ENCODE measurements around the gene SCFD2. TPM values are rescaled to one million over a fixed set of nuclear protein-coding genes. Genes with fewer than 3 reads are reported as not detected.
A peak's percentile ranks its signal among the peaks of the same experiment; 100 is the strongest.
"Not testable (repeated sequence)": the region's sequence is repeated elsewhere in the genome, so short reads cannot be mapped to it uniquely, and the experiment has no call there.

SCFD2 gene
- 20.6 and 21.7 TPM in 2 replicates for total RNA-seq
- 16.6 TPM for polyA plus RNA-seq (2012)

GRCh38 chr4:53365486-53366300 lies at the start of gene SCFD2:
Gene SCFD2 (minus strand): TSS chr4:53366061.
- peak; percentile 99 for DNase-seq (ENCODE audit: low read depth)

DNA sequence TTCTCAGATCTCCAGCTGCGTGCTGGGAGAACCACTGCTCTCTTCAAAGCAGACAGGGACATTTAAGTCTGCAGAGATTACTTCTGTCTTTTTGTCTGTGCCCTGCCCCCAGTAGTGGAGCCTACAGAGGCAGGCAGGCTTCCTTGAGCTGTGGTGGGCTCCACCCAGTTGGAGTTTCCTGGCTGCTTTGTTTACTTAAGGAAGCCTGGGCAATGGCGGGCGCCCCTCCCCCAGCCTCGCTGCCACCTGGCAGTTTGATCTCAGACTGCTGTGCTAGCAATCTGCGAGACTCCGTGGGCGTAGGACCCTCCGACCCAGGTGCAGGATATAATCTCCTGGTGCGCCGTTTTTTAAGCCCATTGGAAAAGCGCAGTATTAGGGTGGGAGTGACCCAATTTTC lies 43.6 kb upstream of the SCFD2 start:
- DNase-seq (ENCODE audit: low read depth), result not testable (repeated sequence)

DNA sequence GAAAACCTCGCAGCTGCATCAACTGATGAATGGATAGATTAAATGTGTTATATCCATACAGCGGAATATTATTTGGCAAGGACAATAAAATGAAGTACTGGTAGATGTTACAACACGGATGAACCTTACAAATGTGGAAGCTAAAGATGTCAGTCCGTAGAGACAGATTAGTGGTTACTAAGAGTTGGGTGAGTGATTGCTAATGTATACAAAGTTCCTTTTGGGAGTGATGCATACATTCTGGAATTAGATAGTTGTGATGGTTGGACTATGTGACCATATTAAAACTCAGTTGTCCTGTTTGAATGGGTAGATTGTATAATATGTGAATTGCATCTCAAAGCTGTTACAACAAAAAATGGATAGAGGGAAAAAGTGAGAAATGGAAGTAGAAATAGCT lies 14.4 kb upstream of the SCFD2 start:
- no peak for DNase-seq (ENCODE audit: low read depth)

GRCh38 chr4:53378171-53378482 lies 12.3 kb upstream of the SCFD2 start:
- DNase-seq (ENCODE audit: low read depth), result no peak

DNA sequence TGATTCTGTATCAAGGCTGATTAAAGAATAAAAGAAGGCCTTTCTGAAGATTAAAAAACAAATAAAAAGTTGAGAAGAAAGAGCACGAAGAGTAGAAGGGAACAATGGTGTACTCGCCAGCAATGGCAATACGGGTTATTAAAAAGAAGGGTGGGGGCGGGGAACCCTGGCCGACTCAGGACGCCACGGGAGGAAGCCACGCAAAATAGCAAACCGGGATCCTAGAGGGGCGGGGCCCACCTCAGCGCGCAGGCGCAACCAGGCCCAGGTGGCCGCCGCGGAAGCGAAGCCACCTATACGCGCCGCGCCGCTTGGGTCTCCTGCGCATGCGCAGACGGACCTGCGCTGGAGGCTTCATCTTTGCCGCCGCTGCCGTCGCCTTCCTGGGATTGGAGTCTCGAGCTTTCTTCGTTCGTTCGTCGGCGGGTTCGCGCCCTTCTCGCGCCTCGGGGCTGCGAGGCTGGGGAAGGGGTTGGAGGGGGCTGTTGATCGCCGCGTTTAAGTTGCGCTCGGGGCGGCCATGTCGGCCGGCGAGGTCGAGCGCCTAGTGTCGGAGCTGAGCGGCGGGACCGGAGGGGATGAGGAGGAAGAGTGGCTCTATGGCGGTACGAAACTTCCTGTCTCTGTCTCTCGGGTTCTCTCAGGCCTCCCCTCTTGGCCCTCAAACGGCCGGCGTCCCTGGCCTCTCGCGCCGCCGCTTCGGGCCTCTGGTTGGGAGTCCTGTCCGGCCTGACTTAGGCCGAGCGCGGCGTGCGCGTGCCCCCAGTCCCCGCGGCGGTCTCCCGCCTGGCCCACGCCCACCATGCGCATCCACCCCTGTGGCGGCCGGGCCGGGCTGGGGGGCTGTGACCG lies 11.7 kb upstream of the SCFD2 start, which contains the start of gene FIP1L1:
Gene FIP1L1, plus strand, starts transcription at position 323 of the 852 bp plus-strand sequence. Its CDS starts 198 bp downstream, at position 521.
- peak; percentile 92 for DNase-seq (ENCODE audit: low read depth)

- DNase-seq (ENCODE audit: low read depth), result no peak
These were observed 11.0 kb upstream of the SCFD2 start for GRCh38 chr4:53376900-53377299.

DNA sequence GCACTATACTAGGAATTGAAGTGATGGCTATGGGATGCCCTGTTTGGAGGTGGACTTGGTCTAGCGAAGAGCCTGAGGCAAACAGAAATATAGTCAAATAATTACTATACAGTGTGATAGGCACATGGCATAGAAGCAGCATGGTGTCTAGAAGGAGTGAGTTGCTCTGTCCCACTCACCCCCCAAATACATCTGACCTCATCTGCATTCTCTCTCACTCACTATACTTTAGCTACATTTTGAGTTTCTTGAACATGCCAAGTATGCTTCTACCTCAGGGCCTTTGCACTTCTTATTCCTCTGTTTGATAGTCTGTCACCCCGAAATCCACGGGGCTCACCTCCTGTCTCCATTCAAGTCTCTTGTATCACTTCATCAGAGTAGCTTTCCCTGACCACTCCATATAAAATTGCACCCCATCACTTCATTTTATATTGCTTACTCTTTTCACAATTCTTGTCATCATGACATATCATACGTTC lies 9.0 kb upstream of the SCFD2 start:
- no peak for DNase-seq (ENCODE audit: low read depth)

- DNase-seq (ENCODE audit: low read depth), result no peak
These were observed 6.1 kb upstream of the SCFD2 start for GRCh38 chr4:53371843-53372521.

DNA sequence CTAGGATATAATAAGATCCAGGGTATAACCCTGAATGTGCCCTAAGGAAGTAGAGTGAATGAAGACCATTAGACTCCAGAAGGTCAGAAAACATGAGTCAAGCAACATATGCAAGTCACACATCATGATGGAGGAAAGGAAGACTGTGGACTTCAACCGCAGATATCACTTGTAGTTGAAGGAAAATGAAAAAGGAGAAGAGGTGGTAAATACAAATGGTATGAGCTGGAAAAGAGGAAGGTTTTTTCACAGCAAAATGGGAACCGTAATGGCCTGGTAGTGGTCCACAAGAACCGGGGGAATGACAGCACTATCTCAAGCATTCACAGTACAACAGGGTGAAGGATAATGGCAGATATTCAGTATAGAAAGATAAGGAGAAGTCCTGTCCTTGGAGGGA lies 5.2 kb upstream of the SCFD2 start:
- no peak for DNase-seq (ENCODE audit: low read depth)

DNA sequence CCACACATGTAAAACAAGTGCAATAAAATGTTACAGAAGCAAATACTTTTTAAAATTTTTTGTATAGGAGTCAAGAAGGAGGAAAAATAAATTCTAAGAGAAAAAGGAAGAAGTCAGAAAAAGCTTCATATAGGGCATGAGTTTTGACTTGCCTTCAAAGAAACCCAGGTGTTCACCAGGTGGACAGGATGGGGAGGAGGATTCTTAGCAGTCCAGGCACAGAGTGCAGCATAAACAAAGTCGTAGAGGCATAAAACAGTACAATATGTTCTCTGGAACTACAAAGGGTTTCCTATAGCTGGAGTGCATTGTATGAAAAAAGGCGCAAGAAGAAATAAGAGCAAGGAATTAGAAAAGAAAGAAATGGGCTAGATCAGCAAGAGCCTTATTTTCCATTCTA lies 1.9 kb upstream of the SCFD2 start:
- DNase-seq (ENCODE audit: low read depth), result no peak

DNA sequence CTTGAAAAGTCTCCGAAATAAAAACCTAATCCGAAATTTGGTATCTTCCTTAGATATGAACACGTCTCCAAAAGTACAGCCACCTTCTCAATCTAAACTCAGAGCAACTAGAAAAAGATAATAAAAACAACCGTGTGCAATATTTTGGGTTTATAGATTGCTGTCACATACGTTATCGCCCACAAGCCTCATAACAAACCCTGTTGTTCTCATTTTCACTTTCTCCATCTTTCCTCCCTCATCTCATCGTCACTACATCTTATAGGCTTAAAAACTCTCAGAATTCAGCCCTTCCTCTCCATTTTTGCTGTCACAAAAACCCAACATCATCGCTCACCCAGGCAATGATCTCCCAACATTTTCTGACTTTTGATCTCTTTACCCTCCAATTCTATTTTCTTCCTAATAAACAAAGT lies 448 bp upstream of the SCFD2 start:
- DNase-seq (ENCODE audit: low read depth), result no peak

DNA sequence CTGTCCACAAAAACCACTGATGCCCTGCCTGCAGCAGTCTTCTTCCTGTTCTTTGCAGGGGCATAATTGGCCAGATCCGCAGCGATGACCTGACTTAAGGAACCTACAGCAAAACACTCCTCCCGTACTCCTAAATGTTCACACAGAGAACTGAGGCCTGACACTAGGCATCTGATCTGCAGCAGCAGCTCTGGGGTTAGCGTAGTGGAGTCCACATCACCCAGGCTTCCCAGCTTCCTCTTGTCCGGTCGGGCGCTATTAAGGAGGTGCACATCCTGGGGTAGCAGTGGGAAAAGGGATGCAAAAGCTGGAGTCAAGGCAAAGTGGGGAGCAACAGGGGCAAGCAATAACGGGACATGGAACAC lies 758 bp downstream of the SCFD2 start:
- DNase-seq (ENCODE audit: low read depth), result peak; percentile 8

DNA sequence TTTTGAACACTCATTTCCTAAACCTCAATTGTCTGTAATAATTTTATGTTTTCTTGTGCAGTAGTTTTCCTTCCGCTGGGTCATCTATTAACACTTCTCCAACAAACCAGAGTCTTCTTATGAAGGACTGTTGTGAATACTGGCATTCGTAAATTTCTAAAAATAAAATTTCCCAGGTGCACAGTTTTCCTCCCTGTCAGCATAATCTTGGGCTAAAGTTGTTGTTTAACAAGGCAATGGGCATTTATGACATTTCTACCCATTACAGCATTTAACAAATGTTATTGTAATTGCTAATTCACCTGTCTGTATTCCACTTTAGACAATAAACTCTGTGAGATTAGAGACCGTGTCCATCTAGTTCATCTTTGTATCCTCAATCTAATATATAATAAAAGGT lies 1.2 kb downstream of the SCFD2 start:
- no peak for DNase-seq (ENCODE audit: low read depth)

GRCh38 chr4:53362093-53362492 lies 3.8 kb downstream of the SCFD2 start:
- no peak for DNase-seq (ENCODE audit: low read depth)

DNA sequence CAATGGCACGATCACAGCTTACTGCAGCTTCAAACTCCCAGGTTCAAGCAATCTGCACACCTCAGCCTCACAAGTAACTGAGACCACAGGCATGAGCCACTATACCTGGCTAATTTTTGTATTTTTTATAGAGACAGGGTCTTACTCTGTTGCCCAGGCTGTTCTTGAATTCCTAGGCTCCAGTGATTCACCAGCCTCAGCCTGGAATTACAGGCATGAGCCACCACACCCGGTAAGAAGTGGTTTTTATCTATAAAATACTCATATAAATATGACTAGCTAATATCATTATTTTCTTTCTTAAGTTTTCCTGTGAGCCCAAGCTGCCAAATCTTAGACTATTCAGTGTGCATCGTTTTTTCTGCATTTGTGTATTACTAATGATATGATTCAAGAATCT lies 4.4 kb downstream of the SCFD2 start:
- no peak for DNase-seq (ENCODE audit: low read depth)

- no peak for DNase-seq (ENCODE audit: low read depth)
These were observed 9.8 kb downstream of the SCFD2 start for GRCh38 chr4:53355930-53356521.

GRCh38 chr4:53354012-53354722 lies 11.7 kb downstream of the SCFD2 start:
- no peak for DNase-seq (ENCODE audit: low read depth)

DNA sequence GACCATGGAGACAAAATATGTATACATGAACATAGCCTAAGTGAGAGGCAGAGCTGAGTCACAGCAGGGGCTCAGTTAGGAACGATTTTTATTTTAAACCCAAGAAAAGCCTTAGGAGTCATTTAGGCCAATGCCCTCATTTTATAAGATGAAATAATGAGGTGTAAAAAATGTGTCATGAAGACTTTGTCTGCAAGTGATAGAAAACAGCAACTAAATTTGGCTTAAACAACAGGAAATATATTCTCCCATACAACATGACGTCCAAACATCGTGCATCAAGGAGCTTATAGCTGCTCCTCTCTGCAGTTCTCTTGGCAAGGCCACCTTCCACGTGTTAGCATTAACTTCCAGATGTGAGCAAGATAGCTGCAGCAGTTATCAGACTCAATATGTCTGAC lies 16.8 kb downstream of the SCFD2 start:
- no peak for DNase-seq (ENCODE audit: low read depth)

- no peak for DNase-seq (ENCODE audit: low read depth)
These were observed 17.8 kb downstream of the SCFD2 start for GRCh38 chr4:53348046-53348445.
